NCI-H2196 (cell line): ENCODE results near the gene POLR3K.

ENCODE experiments used
- DNase-seq: peaks from one replicate; lab custom pipeline; 2025; ENCODE audit not compliant: unreplicated experiment; lab: John Stamatoyannopoulos, UW

Gene POLR3K

GRCh38 chr16:66309-67182 lies 13.1 kb upstream of the POLR3K start:
- no peak for DNase-seq

- DNase-seq, result peak; percentile 85
Measured at GRCh38 chr16:65745-66144, 12.3 kb upstream of the POLR3K start.

- no peak for DNase-seq
Measured at GRCh38 chr16:64914-65255, 11.5 kb upstream of the POLR3K start.

GRCh38 chr16:63998-64913 lies 10.8 kb upstream of the POLR3K start:
- peak; percentile 87 for DNase-seq

GRCh38 chr16:63466-63865 lies 10.1 kb upstream of the POLR3K start:
- DNase-seq, result no peak

GRCh38 chr16:62968-63391 lies 9.6 kb upstream of the POLR3K start:
- DNase-seq, result no peak

- DNase-seq, result no peak
Measured at GRCh38 chr16:62283-62967, 9.0 kb upstream of the POLR3K start.

- DNase-seq, result no peak
Measured at GRCh38 chr16:61879-62281, 8.5 kb upstream of the POLR3K start.

- no peak for DNase-seq
Measured at GRCh38 chr16:60929-61878, 7.8 kb upstream of the POLR3K start.

GRCh38 chr16:60166-60565 lies 6.8 kb upstream of the POLR3K start:
- DNase-seq, result no peak

GRCh38 chr16:59440-60059 lies 6.1 kb upstream of the POLR3K start:
- DNase-seq, result no peak

GRCh38 chr16:58491-59439 lies 5.4 kb upstream of the POLR3K start:
- no peak for DNase-seq

GRCh38 chr16:57711-58110 lies 4.3 kb upstream of the POLR3K start:
- DNase-seq, result no peak

GRCh38 chr16:56231-56927 lies 3.0 kb upstream of the POLR3K start:
- no peak for DNase-seq

- no peak for DNase-seq
Measured at GRCh38 chr16:55571-56136, 2.2 kb upstream of the POLR3K start.

- no peak for DNase-seq
Measured at GRCh38 chr16:54237-54581, 801 bp upstream of the POLR3K start.

GRCh38 chr16:50769-51591 lies 2.4 kb downstream of the POLR3K start:
- DNase-seq, result no peak
